H1 (cell line): ENCODE results near the gene PPP3R2. TPM values are rescaled to one million over a fixed set of nuclear protein-coding genes. Genes with fewer than 3 reads are reported as not detected.

Experiments
- CTCF ChIA-PET: fragments of 300-600 bp; sonication (Branson Sonifier 250); formaldehyde crosslinking; loops from one replicate; lab custom pipeline; 2021; ENCODE audit not compliant: partially characterized antibody; lab: Charles Lee
- POLR2A ChIA-PET: fragments of 300-600 bp; sonication (Branson Sonifier 250); formaldehyde crosslinking; loops from one replicate; lab custom pipeline; 2021; ENCODE audit warnings: inconsistent platforms; ENCODE audit not compliant: partially characterized antibody; lab: Charles Lee
- DNase-seq, 2 experiments: peaks; one replicate each; pipeline versions ENCODE4 v3.0.0 to v3.0.0-alpha.2; 2010 to 2022; ENCODE audit warnings: low spot score in 2 of 2, low read depth in 1 of 2, mixed read lengths in 1 of 2
- FAIRE-seq: peaks from 2 replicates; lab custom pipeline; 2011; peaks lifted over from hg19 to GRCh38; lab: Jason Lieb, UNC
- H2AFZ ChIP-seq: 2 replicates; pipeline ENCODE4 v1.8.1; 2012; ENCODE audit warnings: low read length, inconsistent platforms
- H2AK5ac ChIP-seq: 2 replicates; pipeline ENCODE4 v1.6.1; 2013; ENCODE audit warnings: low read depth, low read length
- H2BK120ac ChIP-seq: replicated peaks from 2 replicates; pipeline ENCODE3; 2013; ENCODE audit warnings: low read depth, low read length, inconsistent platforms
- H2BK12ac ChIP-seq: 2 replicates; pipeline ENCODE4 v1.6.1; 2013; ENCODE audit warnings: low read depth, low read length
- H2BK15ac ChIP-seq: 2 replicates; pipeline ENCODE4 v1.6.1; 2013; ENCODE audit warnings: low read length
- H2BK20ac ChIP-seq: 2 replicates; pipeline ENCODE4 v1.6.1; 2013; ENCODE audit warnings: low read length
- H2BK5ac ChIP-seq: 2 replicates; pipeline ENCODE4 v1.6.1; 2013; ENCODE audit warnings: low read depth, low read length
- H3K14ac ChIP-seq: 2 replicates; pipeline ENCODE4 v1.6.1; 2013; ENCODE audit warnings: inconsistent platforms; ENCODE audit not compliant: insufficient read length
- H3K18ac ChIP-seq: 2 replicates; pipeline ENCODE4 v1.6.1; 2013; ENCODE audit warnings: low read length; ENCODE audit errors: extremely low read depth
- H3K23ac ChIP-seq: 2 replicates; pipeline ENCODE4 v1.6.1; 2013; ENCODE audit warnings: inconsistent platforms; ENCODE audit not compliant: insufficient read length
- H3K23me2 ChIP-seq: 2 replicates; pipeline ENCODE4 v1.6.1; 2013; ENCODE audit warnings: low read depth, low read length
- H3K27ac ChIP-seq: 2 replicates; pipeline ENCODE4 v1.6.1; 2011; ENCODE audit warnings: low read depth, low read length, inconsistent platforms
- H3K27me3 ChIP-seq, 4 experiments: replicated peaks in 1 of 4; 1 replicate in 1 of 4; 2 replicates in 3 of 4; pipeline versions ENCODE4 v1.6.1 to v1.8.1; 2011 to 2013; ENCODE audit warnings: low read length in 3 of 4, mild to moderate bottlenecking in 3 of 4, inconsistent platforms in 2 of 4, mixed read lengths in 2 of 4, moderate library complexity in 1 of 4; ENCODE audit not compliant: control insufficient read depth in 3 of 4, insufficient read depth in 3 of 4; ENCODE audit errors: extremely low read depth in 1 of 4
- H3K36me3 ChIP-seq, 4 experiments: 2 replicates each; pipeline versions ENCODE4 v1.6.1 to v1.8.1; 2011 to 2013; ENCODE audit warnings: mild to moderate bottlenecking in 4 of 4, low read length in 3 of 4, moderate library complexity in 2 of 4, control low read depth in 1 of 4, inconsistent platforms in 1 of 4; ENCODE audit not compliant: insufficient read depth in 4 of 4, control insufficient read depth in 2 of 4
- H3K4ac ChIP-seq: replicated peaks from 2 replicates; pipeline ENCODE3; 2013; ENCODE audit warnings: low read length, low read depth, mixed read lengths, inconsistent platforms; ENCODE audit not compliant: insufficient read length
- H3K4me1 ChIP-seq, 4 experiments: replicated peaks in 1 of 4; 1 replicate in 1 of 4; 2 replicates in 3 of 4; pipeline versions ENCODE4 v1.6.1 to v1.8.1; 2011 to 2013; ENCODE audit warnings: low read length in 3 of 4, inconsistent platforms in 2 of 4, mixed read lengths in 1 of 4; ENCODE audit not compliant: insufficient read depth in 4 of 4, control insufficient read depth in 3 of 4
- H3K4me2 ChIP-seq, 2 experiments: 2 replicates each; pipeline versions ENCODE4 v1.6.1 to v1.8.1; 2011 to 2013; ENCODE audit warnings: low read depth in 2 of 2, low read length in 2 of 2, control low read depth in 1 of 2, inconsistent platforms in 1 of 2, mild to moderate bottlenecking in 1 of 2; ENCODE audit not compliant: insufficient read depth in 1 of 2
- H3K4me3 ChIP-seq, 4 experiments: fragments of 200-600, 300-600 bp in 1 of 4; sonication (generic), shearing (Covaris generic), sonication (Bioruptor Twin) in 1 of 4; 2 replicates each; pipeline versions ENCODE4 v1.5.1 to v1.8.1; 2011 to 2016; ENCODE audit warnings: low read length in 4 of 4, low read depth in 3 of 4, control low read depth in 2 of 4, inconsistent platforms in 2 of 4, mild to moderate bottlenecking in 2 of 4, mixed read lengths in 1 of 4, moderate library complexity in 1 of 4; ENCODE audit not compliant: insufficient read depth in 2 of 4; ENCODE audit errors: extremely low read depth in 1 of 4
- H3K56ac ChIP-seq: replicated peaks from 2 replicates; pipeline ENCODE3; 2013; ENCODE audit warnings: low read depth, mild to moderate bottlenecking, mixed read lengths, low read length, inconsistent platforms; ENCODE audit not compliant: insufficient read length
- H3K79me1 ChIP-seq: 2 replicates; pipeline ENCODE4 v1.6.1; 2013; ENCODE audit warnings: low read depth, low read length, control low read depth
- H3K79me2 ChIP-seq, 2 experiments: 2 replicates each; pipeline versions ENCODE4 v1.6.1 to v1.8.1; 2012 to 2013; ENCODE audit warnings: low read length in 2 of 2, mild to moderate bottlenecking in 2 of 2, inconsistent platforms in 1 of 2; ENCODE audit not compliant: insufficient read depth in 2 of 2, control insufficient read depth in 1 of 2
- H3K9ac ChIP-seq, 4 experiments: replicated peaks in 1 of 4; 1 replicate in 1 of 4; 2 replicates in 3 of 4; pipeline versions ENCODE4 v1.6.1 to v1.8.1; 2011 to 2013; ENCODE audit warnings: low read depth in 3 of 4, low read length in 3 of 4, control low read depth in 2 of 4, mild to moderate bottlenecking in 2 of 4, moderate library complexity in 2 of 4, inconsistent platforms in 1 of 4; ENCODE audit errors: extremely low read depth in 1 of 4
- H3K9me3 ChIP-seq, 2 experiments: 2 replicates each; pipeline versions ENCODE4 v1.6.1 to v1.8.1; 2012 to 2013; ENCODE audit warnings: mild to moderate bottlenecking in 2 of 2, moderate library complexity in 2 of 2, control low read depth in 1 of 2, inconsistent platforms in 1 of 2, low read depth in 1 of 2, low read length in 1 of 2, mixed read lengths in 1 of 2; ENCODE audit not compliant: insufficient read depth in 2 of 2
- H4K20me1 ChIP-seq, 2 experiments: replicated peaks in 1 of 2; 2 replicates each; pipeline versions ENCODE3 to v1.8.1; 2011 to 2013; ENCODE audit warnings: inconsistent platforms in 2 of 2, low read length in 2 of 2, mild to moderate bottlenecking in 1 of 2; ENCODE audit not compliant: insufficient read depth in 2 of 2, control insufficient read depth in 1 of 2
- H4K5ac ChIP-seq: 2 replicates; pipeline ENCODE4 v1.6.1; 2013; ENCODE audit warnings: low read length, low read depth, mixed read lengths, inconsistent platforms; ENCODE audit not compliant: insufficient read length
- H4K8ac ChIP-seq: 2 replicates; pipeline ENCODE4 v1.8.0; 2013; ENCODE audit warnings: mild to moderate bottlenecking, moderate library complexity, low read length, inconsistent platforms; ENCODE audit not compliant: insufficient read depth; ENCODE audit errors: extremely low read depth
- H4K91ac ChIP-seq: replicated peaks from 2 replicates; pipeline ENCODE3; 2013; ENCODE audit warnings: low read length, mixed read lengths, inconsistent platforms; ENCODE audit not compliant: insufficient read length
- CBX5 ChIP-seq: fragments of 300-800, 300-1000 bp; sonication (generic); IDR thresholded peaks from 2 replicates; pipeline ENCODE4 v1.7.1; 2016; ENCODE audit warnings: antibody characterized with exemption, low read length, low read depth
- CBX8 ChIP-seq: fragments of 300-800, 300-1000 bp; sonication (generic); IDR thresholded peaks from 2 replicates; pipeline ENCODE4 v1.7.1; 2016; ENCODE audit warnings: low read depth, low read length, borderline replicate concordance
- GABPA ChIP-seq: IDR thresholded peaks from 2 replicates; pipeline ENCODE4 v1.6.1; 2011; ENCODE audit warnings: mild to moderate bottlenecking, low read length, moderate library complexity, borderline replicate concordance; ENCODE audit not compliant: insufficient read depth
- HDAC6 ChIP-seq: IDR thresholded peaks from one replicate; pipeline ENCODE4 v1.7.1; 2012; ENCODE audit warnings: low read depth, mild to moderate bottlenecking, inconsistent platforms, low read length, moderate library complexity
- JUND ChIP-seq: IDR thresholded peaks from 2 replicates; pipeline ENCODE4 v1.6.1; 2011; ENCODE audit warnings: mild to moderate bottlenecking, improper control_type of control experiment, low read length
- PHF8 ChIP-seq: fragments of 200-600 bp; sonication (generic); conservative IDR thresholded peaks from 2 replicates; pipeline ENCODE4 v1.7.1; 2012; ENCODE audit warnings: low read depth, mild to moderate bottlenecking, inconsistent platforms, low read length, moderate library complexity
- SP1 ChIP-seq: IDR thresholded peaks from 2 replicates; pipeline ENCODE4 v1.6.1; 2011; ENCODE audit warnings: low read depth, low read length
- TCF12 ChIP-seq: IDR thresholded peaks from 2 replicates; pipeline ENCODE4 v1.6.1; 2011; ENCODE audit warnings: low read depth, mild to moderate bottlenecking, low read length
- YY1 ChIP-seq: IDR thresholded peaks from 2 replicates; pipeline ENCODE4 v1.6.1; 2011; ENCODE audit warnings: low read depth, mild to moderate bottlenecking, low read length
- WGBS, 2 experiments: shearing (Covaris generic) in 1 of 2; methylation state at CpG; one replicate each; pipeline versions ENCODE4 v1.1.6 to v1.1.7; 2013 to 2015; ENCODE audit warnings: low lambda C conversion rate in 2 of 2, mixed read lengths in 2 of 2, inconsistent platforms in 1 of 2, low coverage in 1 of 2, missing lambda C conversion rate in 1 of 2; ENCODE audit not compliant: insufficient replicate concordance in 2 of 2, insufficient coverage in 1 of 2, insufficient read length in 1 of 2; ENCODE audit errors: extremely low coverage in 1 of 2, missing lambda C conversion rate in 1 of 2; 5-methylcytosine and 5-hydroxymethylcytosine counted together
- polyA plus RNA-seq, 7 experiments: library from polyadenylated mRNA; depleted of rRNA in 3 of 7; stranded (reverse) in 5 of 7; unstranded in 2 of 7; fragments of >200 nt in 5 of 7; fragments of 200-250 nt in 2 of 7; gene quantifications; 1 replicate in 5 of 7; 2 replicates in 1 of 7; 4 replicates in 1 of 7; pipeline versions ENCODE4 v1.2.1 to v1.2.3, GENCODE V29; 2011 to 2013; ENCODE audit warnings: missing spikeins in 2 of 7, mixed read lengths in 2 of 7
- total RNA-seq: library from RNA; stranded (reverse); fragmentation: NEBNext Ultra II Directional; extraction: Animal tissue kit (Norgen Biotek cat#: 25700); gene quantifications from 2 replicates; pipeline ENCODE4 v1.2.1, GENCODE V29; 2021
- TF ChIP-seq, protein P1 (sequence below): IDR thresholded peaks from 2 replicates; pipeline ENCODE4 v1.6.1; 2012; ENCODE audit warnings: low read length, inconsistent platforms

The PPP3R2 gene
- total and polyA plus RNA-seq, 2 of the 8 experiments (the other 6 are each of a cell fraction or from before 2014, with no cell fraction given): not detected

DNA sequence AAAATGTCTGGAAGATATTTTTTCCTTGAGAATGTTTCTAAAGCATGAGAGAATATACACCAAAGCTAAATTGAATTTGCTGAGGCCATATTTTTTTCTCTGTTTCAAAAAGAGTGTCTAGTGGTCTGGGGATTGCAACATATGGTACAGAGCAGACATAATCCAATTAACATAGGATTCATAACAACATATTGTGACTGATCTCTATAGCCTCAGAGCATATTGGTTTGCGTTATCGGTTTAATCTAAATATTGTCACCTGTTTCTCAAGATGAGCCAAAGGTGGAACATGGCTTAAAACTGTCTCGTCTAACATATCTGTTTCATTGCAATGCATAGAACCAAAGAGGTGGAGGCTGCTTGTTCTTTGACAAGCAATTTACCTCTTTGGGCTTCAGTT lies 3.9 kb downstream of the PPP3R2 start:
- CTCF ChIA-PET: interaction anchor here (1.2 kb wide), 1 partner anchor 11 kb away, joined by 5 read pairs; no protein-coding TSS in a partner anchor
- Histone ChIP-seq H3K4me1 (no peaks in the 10 kb centered on the region), H4K20me1 (no peaks in the 10 kb centered on the region), H2BK120ac (no peak overlapping the region), H3K27me3 (no peaks in the 10 kb centered on the region), H3K23ac (no peak overlapping the region), H3K9ac (no peak overlapping the region), H4K91ac (no peak overlapping the region), H3K4ac (no peak overlapping the region), H2AK5ac (no peak overlapping the region), H3K14ac (no peak overlapping the region), H4K8ac (no peak overlapping the region), H3K56ac (no peak overlapping the region), H3K79me2 (no peaks in the 10 kb centered on the region), H3K79me1 (no peaks in the 10 kb centered on the region), H3K4me3 (no peak overlapping the region), H3K36me3 (no peaks in the 10 kb centered on the region), H4K5ac (no peak overlapping the region), H2BK5ac (no peak overlapping the region), H2AFZ (no peak overlapping the region), H2BK15ac (no peak overlapping the region), H2BK20ac (no peak overlapping the region), H2BK12ac (no peak overlapping the region), H3K27ac (no peak overlapping the region), H3K23me2 (no peaks in the 10 kb centered on the region), H3K18ac (no peak overlapping the region), H3K4me2 (no peak overlapping the region), H3K9me3 (no peaks in the 10 kb centered on the region)
- POLR2A ChIA-PET: no interaction called here
- 91% methylated on average over 3 of the region's 3 CpGs; no CpG with 5 or more reads in 1 of the 2 experiments for WGBS, 2 experiments
- no peak for TF ChIP-seq CBX8
- TF ChIP-seq JUND: no peak
- TF ChIP-seq, protein P1, sequence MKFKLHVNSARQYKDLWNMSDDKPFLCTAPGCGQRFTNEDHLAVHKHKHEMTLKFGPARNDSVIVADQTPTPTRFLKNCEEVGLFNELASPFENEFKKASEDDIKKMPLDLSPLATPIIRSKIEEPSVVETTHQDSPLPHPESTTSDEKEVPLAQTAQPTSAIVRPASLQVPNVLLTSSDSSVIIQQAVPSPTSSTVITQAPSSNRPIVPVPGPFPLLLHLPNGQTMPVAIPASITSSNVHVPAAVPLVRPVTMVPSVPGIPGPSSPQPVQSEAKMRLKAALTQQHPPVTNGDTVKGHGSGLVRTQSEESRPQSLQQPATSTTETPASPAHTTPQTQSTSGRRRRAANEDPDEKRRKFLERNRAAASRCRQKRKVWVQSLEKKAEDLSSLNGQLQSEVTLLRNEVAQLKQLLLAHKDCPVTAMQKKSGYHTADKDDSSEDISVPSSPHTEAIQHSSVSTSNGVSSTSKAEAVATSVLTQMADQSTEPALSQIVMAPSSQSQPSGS: no peak
- no peak for TF ChIP-seq TCF12
- no peak for TF ChIP-seq YY1
- TF ChIP-seq PHF8: no peak
- TF ChIP-seq HDAC6: no peak
- TF ChIP-seq GABPA: no peak
- TF ChIP-seq SP1: no peak
- TF ChIP-seq CBX5: no peak
- no peak for DNase-seq
- no peak for FAIRE-seq
